Stimulated activated CD8-positive, alpha-beta memory T cell treated with anti-CD3 and anti-CD28 coated beads, Interleukin-2, amount 100 ng/mL, for 48 hours (primary cell): Measurements from ENCODE around the gene ZNF678.
"Not testable (repeated sequence)": the region's sequence is repeated elsewhere in the genome, so short reads cannot be mapped to it uniquely, and the experiment has no call there.

Experiments used
- DNase-seq, 2 donors: peaks; one replicate each; pipeline ENCODE4 v3.0.0-alpha.2; 2020; ENCODE audit warnings: low read depth in 2 of 2

Gene ZNF678

GRCh38 chr1:227603327-227603726 is 40.0 kb downstream of the ZNF678 start:
- no peak for DNase-seq

GRCh38 chr1:227604446-227604845 is 41.1 kb downstream of the ZNF678 start:
- DNase-seq = no peak

GRCh38 chr1:227606271-227606670 is 42.9 kb downstream of the ZNF678 start:
- not testable (repeated sequence) for DNase-seq

- DNase-seq = no peak
These were observed 44.1 kb downstream of the ZNF678 start for GRCh38 chr1:227607336-227607898.

GRCh38 chr1:227612658-227613057 is 49.3 kb downstream of the ZNF678 start:
- no peak for DNase-seq

- DNase-seq = no peak
These were observed 50.2 kb downstream of the ZNF678 start for GRCh38 chr1:227613526-227613925.

GRCh38 chr1:227621211-227621610 is 57.9 kb downstream of the ZNF678 start:
- DNase-seq = no peak

GRCh38 chr1:227622739-227623475 is 59.6 kb downstream of the ZNF678 start:
- no peak for DNase-seq

- no peak for DNase-seq
These were observed 69.0 kb downstream of the ZNF678 start for GRCh38 chr1:227632325-227632724.

GRCh38 chr1:227635596-227635995 is 72.2 kb downstream of the ZNF678 start:
- DNase-seq = no peak

GRCh38 chr1:227654431-227654830 is 91.1 kb downstream of the ZNF678 start:
- DNase-seq = no peak

- no peak for DNase-seq
These were observed 91.7 kb downstream of the ZNF678 start for GRCh38 chr1:227654858-227655752.

GRCh38 chr1:227661495-227661894 is 98.1 kb downstream of the ZNF678 start:
- DNase-seq = no peak

GRCh38 chr1:227662933-227663332 is 99.6 kb downstream of the ZNF678 start:
- no peak for DNase-seq

- no peak for DNase-seq
These were observed 102.9 kb downstream of the ZNF678 start for GRCh38 chr1:227666286-227666685.

GRCh38 chr1:227673441-227673840 is 110.1 kb downstream of the ZNF678 start:
- no peak for DNase-seq

GRCh38 chr1:227685807-227686206 is 122.5 kb downstream of the ZNF678 start:
- no peak for DNase-seq

GRCh38 chr1:227697321-227697864 is 134.0 kb downstream of the ZNF678 start:
- no peak for DNase-seq

GRCh38 chr1:227701631-227702030 is 138.3 kb downstream of the ZNF678 start:
- DNase-seq = not testable (repeated sequence)

GRCh38 chr1:227707846-227708245 is 144.5 kb downstream of the ZNF678 start:
- no peak for DNase-seq

GRCh38 chr1:227709451-227709850 is 146.1 kb downstream of the ZNF678 start:
- DNase-seq = no peak

- not testable (repeated sequence) for DNase-seq
These were observed 147.1 kb downstream of the ZNF678 start for GRCh38 chr1:227710474-227710873.
